Eye (tissue), 1 donor: ENCODE data around the gene EMC9.
"Not testable (repeated sequence)": the region's sequence is repeated elsewhere in the genome, so short reads cannot be mapped to it uniquely, and the experiment has no call there.

Experiments used
- DNase-seq: peaks from one replicate; pipeline ENCODE4 v3.0.0-alpha.2; 2015

Gene EMC9

GRCh38 chr14:24106672-24107271 is 34.6 kb downstream of the EMC9 start:
- no peak for DNase-seq

GRCh38 chr14:24105609-24106239 is 35.7 kb downstream of the EMC9 start:
- DNase-seq, result not testable (repeated sequence)

GRCh38 chr14:24103451-24103850 is 37.9 kb downstream of the EMC9 start:
- no peak for DNase-seq

- no peak for DNase-seq
Observed at GRCh38 chr14:24102357-24103048, 38.9 kb downstream of the EMC9 start.

GRCh38 chr14:24100982-24101494 is 40.4 kb downstream of the EMC9 start:
- DNase-seq, result no peak

GRCh38 chr14:24100197-24100981 is 41.0 kb downstream of the EMC9 start:
- no peak for DNase-seq

- DNase-seq, result no peak
Observed at GRCh38 chr14:24098927-24099813, 42.2 kb downstream of the EMC9 start.

GRCh38 chr14:24098229-24098926 is 43.0 kb downstream of the EMC9 start:
- DNase-seq, result no peak

- no peak for DNase-seq
Observed at GRCh38 chr14:24096545-24097181, 44.7 kb downstream of the EMC9 start.

GRCh38 chr14:24095271-24096068 is 45.9 kb downstream of the EMC9 start:
- DNase-seq, result peak; percentile 79

- peak; percentile 84 for DNase-seq
Observed at GRCh38 chr14:24094841-24095270, 46.5 kb downstream of the EMC9 start.

GRCh38 chr14:24093901-24094840 is 47.2 kb downstream of the EMC9 start, which contains the start of gene PCK2:
PCK2 (plus strand) TSS chr14:24094311; CDS start chr14:24094406, 95 bp downstream.
- peak; percentile 92 for DNase-seq

GRCh38 chr14:24093207-24093900 is 48.0 kb downstream of the EMC9 start:
- DNase-seq, result no peak

- DNase-seq, result no peak
Observed at GRCh38 chr14:24092505-24093206, 48.7 kb downstream of the EMC9 start.

GRCh38 chr14:24092110-24092504 is 49.3 kb downstream of the EMC9 start:
- no peak for DNase-seq

GRCh38 chr14:24089890-24090289 is 51.5 kb downstream of the EMC9 start:
- no peak for DNase-seq
